Midbrain (tissue), 1 donor: ENCODE measurements around the gene JMJD6.
"Not testable (repeated sequence)": the region's sequence is repeated elsewhere in the genome, so short reads cannot be mapped to it uniquely, and the experiment has no call there.

Experiments used
- DNase-seq: peaks from one replicate; lab custom pipeline; 2025; lab: John Stamatoyannopoulos, UW

The JMJD6 gene

GRCh38 chr17:76716146-76716838, 10.1 kb downstream of the JMJD6 start:
- no peak for DNase-seq

DNA sequence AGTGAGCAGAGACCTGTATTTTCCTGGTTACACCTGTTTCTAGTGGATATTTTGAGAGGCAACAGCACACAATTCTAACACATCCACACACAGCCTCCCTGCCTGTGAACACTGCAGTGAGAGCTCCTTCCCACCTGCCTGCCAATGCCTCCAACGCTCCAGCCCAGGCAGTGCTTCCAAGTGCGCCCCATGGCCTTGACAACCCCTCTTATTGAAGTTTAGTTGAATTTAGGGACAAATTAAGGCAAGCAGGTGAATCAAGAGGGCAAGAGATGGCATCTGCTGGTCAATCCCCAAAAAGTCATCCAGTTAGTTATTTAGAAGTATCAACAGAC, 10.9 kb downstream of the JMJD6 start:
- DNase-seq, result no peak

DNA sequence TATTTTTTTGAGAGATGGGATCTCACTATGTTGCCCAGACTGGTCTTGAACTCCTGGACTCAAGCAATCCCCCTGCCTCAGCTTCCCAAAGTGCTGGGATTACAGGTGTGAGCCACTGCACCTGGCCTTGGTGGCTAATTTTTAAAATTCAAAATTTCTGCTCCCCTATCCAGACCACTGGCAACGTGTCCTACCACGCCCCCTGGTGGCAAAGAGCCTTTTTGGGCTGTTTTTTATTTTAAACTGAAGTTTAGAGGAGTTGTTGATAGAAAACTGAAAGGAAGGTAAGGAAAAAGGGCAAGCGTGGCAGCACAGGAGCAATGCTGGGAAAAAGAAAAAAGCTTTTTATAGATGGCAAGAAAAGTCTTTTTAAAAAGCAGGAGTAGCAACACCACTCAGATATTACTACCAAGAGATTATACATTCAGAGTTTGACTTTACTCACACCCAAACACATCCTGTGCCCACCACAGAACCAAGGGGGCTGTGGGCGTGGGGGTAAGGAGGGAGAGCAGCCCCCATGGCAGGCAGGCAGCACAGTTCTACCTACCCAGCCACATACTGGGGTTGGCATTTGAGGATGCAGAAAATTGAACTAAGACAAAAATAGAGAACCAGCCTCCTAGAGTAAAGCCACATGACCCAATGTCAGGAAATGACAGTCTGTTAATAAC, 11.4 kb downstream of the JMJD6 start:
- DNase-seq, result peak; percentile 58

DNA sequence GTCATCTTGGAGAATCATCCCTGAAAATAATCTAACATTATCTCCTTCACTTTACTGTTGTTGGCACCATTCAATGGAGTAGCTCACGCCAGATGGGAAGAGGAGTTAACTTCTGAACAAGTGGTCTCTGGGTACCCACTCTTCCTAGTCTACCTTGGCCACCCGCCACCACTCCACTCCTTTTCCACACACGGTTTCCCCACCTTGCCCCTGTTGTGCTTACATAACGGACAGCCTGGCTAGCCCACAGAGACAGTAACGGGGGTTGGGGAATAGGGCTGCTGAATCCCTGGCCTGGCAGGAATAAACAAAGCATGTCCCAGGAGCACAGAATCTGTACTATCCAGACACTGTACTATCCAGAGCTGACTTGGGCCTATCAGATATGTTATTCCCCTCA, 12.1 kb downstream of the JMJD6 start:
- no peak for DNase-seq

DNA sequence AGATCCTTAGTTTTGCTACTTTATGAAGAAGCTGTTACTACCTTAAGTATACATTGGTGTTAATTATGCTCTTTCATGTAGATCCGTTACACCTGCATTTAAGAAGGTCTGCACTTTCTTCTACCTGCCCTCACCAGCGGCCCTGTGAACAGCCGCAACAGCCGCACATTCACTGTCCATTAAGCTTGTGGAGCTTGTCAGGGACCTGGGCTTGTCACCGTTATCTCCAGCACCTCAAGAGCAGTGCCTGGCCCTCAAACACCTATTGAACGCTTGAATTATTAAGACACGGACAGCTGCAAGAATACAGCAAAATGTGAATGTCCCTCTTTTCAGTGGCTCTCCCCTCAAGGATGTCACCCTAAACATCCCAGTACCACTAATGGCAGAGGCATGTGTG, 12.6 kb downstream of the JMJD6 start:
- DNase-seq, result no peak

DNA sequence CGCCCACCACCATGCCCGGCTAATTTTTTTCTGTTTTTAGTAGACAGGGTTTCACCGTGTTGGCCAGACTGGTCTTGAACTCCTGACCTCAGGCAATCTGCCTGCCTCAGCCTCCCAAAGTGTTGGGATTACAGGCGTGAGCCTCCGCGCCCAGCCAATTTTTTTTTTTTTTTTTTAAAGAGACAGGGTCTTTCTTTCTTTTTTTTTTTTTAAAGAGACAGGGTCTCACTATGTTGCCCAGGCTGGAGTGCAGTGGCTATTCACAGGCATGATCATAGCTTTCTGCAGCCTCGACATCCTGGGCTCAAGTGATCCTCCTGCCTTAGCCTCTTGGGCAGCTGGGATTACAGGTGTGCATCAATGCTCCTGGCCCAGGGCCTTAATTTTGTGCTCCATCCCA, 14.1 kb downstream of the JMJD6 start:
- DNase-seq, result not testable (repeated sequence)

DNA sequence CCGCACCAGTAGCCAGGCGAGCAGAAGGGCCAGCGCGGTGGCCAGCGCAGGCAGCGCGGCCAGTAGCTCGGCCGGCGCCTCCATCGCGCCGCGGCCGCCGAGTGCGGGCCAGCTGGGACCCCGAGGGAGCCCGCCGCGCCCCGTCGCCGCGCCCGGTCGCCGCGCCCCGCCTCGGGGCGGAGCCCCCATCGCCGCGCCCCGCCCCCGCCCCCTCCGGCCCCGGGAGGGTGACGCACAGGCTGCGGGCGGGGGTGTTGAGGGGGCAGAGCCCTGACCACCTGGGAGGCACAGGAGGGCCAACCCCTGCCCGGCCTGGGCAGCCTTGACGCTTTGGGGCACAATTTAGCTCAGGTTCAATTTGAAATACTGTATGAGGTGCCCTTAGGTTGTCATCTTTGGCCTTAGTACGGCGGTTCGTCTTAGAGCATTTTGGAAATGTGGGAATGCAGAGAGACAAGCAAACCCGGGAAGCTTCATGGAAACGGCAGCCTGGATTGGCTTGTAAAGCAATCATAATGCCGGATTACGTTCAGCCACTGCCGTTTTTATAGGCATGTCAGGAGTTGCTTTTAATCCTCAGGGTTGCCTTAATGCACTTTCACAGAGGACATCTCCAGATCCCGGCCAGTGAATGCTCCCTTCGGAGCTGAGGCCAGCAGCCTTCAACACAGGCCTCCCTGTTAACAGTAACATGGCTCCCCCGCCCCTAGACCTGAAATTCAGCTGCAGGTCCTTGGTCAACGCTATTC, 15.4 kb downstream of the JMJD6 start, which contains the start of gene MXRA7:
TSS of gene MXRA7 (minus strand) at position 103 of the 749 bp plus-strand sequence. CDS start at position 84, 19 bp downstream.
- DNase-seq, result peak; percentile 65

DNA sequence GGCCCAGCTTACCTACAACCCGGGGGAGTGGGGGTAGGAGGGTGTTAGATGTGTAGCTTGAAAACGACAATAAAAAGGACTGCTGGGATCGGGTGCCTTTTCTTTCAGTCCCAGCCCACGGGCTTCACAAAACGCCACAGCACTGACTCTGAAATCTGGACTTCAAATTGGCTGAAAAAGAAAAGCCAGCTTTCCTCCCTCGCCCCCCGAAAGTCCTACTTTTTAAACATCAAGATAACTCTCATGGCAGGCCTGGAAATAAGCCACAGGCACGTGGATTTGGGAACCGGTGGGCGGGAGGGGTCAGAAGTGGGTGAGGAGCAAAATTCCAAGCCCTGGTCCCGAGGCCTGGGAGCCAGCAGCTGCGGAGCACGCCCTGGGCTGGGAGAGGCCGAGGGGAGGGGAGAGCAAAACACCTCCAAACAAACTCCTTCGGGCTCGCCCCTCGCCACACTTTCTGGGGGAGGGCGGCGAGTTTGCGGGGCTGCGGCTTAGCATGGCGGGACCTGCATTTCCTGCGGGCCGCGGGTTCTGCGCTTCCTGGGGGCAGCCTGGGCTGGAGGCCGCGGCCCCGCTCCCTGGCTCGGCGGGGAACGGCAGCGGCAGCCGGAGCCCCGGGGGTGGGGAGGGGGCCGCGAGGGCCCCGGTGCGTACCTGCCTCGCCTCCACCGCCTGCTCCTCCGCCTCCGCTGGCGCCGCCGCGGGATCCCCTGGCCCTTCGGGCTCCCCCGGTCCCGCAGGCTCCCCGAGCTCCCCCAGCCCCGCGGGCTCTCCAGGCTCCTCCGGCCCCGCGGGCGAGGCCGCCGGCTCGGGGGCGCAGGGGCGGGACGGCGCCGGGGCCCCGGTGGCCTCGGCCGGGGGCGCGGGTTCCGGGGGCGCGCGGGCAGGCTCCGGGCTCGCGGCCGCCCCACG, 16.2 kb downstream of the JMJD6 start:
- DNase-seq, result not testable (repeated sequence)

GRCh38 chr17:76709077-76709950, 17.1 kb downstream of the JMJD6 start:
- no peak for DNase-seq

DNA sequence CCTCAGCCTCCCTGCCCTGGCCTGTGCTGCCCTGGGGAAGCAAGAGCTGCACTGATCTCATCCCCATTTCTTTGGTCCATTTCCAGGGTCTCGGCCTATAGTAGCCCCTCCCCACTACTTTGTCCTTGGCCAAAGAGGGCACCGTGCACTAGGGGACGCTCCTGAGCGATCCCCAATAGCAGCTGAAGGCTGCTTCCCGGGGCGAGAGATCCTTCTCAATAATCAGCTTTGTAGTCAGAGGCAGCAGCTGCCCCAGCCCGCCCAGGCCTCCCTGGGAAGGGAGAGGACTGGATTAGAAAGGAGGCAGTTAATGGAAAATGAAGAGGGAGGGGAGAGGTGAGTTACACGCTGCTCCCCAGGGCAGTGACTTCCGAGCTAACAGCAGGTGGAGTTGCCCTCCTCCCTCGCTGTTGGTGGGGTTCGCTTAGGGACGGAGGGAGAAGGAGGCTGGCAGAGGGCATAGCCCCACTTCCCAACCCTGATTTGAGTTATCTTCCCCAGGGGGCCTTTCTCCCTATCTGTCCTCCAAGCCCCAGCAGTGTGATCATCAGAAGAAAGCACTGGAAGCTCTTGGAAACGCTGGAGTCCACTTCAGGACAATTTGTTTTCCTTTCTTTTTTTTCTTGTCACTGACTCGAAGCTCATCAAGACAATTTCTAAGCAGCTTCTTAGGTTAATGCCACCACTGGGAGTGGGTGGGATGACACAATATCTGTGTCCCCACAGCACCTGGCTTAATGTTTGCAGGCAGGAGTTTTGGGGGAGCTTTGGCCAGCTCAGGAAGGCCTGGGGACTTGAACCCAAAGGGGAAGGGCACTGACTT, 18.2 kb downstream of the JMJD6 start:
- DNase-seq, result peak; percentile 76

GRCh38 chr17:76706817-76707216, 19.6 kb downstream of the JMJD6 start:
- DNase-seq, result no peak

DNA sequence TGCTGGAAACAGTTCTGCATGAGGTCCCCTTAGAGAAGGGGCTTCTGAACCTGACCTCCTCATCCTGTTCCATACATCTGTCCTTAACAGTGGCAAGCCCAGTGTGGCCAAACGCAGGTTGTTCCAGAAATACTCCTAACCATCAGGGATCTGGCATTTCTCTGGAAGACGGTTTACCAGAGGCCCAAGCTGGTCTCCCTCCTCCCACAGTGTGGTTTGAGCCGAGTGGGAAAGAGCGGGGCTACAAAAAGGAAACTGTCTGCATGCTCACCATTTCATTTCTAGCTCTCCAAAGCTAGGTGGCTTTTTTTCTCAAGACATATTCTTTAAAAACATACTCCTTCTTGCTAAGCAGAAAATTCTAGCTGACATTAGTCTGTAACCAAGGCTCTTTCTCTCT, 21.6 kb downstream of the JMJD6 start:
- DNase-seq, result no peak

DNA sequence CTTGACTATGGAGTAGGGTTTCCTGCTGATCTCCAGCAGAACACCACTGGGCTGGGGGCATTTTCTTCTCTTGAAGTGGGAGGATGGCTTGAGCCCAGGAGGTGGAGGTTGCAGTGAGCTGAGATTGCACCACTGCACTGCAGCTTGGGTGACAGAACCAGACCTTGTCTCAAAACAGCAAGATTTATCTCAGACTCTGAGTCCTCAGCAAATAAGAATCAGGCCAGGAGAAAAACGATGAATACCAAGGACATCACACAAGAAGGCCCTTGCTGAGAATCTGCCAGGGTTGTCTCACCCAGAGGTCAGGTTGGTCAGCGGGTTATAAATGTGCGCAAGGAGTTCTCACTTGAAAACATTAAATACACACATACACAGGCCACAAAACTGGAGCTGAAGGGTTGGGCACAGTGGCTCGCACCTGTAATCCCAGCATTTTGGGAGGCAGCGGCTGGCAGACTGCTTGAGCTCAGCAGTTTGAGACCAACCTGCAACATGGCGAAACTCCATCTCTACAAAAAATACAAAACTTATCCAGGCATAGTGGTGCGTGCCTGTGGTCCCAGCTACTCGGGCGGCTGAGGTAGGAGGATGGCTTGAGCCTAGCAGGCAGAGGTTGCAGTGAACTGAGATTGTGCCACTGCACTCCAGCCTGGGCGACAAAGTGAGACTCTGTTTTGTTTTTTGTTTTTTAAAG, 23.3 kb downstream of the JMJD6 start:
- DNase-seq, result no peak

DNA sequence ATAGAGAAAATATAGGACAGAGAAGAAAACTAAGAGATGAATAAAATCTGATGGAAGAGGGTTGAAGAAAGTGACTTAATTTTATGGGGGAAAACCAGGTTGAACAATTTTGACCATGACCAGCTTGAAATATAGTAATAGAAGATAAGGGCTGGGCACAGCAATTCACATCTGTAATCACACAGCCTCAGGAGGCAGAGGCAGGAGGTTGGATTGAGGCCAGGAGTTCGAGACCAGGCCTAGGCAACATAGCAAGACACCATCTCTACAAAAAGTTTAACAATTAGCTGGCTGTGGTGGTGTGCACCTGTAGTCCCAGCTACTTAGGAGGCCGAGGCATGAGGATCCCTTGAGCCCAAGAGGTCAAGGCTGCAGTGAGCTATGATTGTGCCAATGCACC, 24.3 kb downstream of the JMJD6 start:
- DNase-seq, result no peak

DNA sequence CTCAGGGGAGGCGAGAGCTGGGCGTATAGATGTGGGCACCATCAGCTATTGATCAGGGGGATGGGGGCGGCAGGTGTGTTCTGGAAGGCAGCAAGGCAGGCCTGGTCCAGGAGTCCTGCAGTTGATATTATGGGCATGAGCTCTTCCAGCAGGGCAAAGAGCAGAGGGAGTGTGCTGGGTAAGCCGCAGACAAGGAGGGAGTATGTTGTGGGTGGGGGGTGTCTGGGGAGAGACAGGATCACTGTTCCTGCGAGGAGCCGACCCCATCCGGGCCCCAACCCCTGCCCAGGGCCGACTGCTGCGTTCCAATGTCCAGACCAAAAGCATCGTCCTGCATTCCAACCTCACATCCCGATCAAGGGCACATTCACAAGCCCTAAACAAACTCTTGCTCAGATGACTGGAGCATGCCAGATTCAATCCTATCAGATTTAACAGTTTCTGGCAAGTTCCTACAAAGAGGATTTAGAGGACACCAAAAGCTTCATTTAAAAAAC, 24.9 kb downstream of the JMJD6 start:
- no peak for DNase-seq

- DNase-seq, result no peak
Observed at GRCh38 chr17:76700617-76701470, 25.6 kb downstream of the JMJD6 start.

- DNase-seq, result no peak
Observed at GRCh38 chr17:76700270-76700616, 26.2 kb downstream of the JMJD6 start.

DNA sequence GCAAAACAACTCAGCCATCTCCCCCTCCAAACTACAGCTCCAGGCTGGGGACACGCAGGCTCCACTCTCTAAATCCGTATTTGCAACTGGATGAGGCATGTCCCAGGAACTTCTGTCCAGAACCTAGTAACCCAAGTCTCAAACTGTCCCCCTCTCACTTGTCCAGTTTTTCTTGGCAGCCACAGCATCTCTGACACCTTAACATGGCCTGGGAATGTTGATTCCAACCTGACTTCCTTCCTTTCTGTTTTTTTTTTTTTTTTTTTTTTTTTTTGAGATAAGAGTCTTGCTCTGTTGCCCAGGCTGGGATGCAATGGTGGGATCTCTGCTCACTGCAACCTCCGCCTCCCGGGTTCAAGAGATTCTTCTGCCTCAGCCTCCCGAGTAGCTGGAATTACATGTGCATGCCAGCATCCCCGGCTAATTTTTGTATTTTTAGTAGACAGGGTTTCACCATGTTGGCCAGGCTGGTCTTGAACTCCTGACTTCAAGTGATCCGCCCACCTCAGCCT, 27.9 kb downstream of the JMJD6 start:
- not testable (repeated sequence) for DNase-seq
